HS-27A (cell line): ENCODE results near the gene WNK2.

Source experiments
- DNase-seq: peaks from one replicate; pipeline ENCODE4 v3.0.0-alpha.2; 2012; ENCODE audit warnings: low read depth, missing footprints

WNK2 gene

DNA sequence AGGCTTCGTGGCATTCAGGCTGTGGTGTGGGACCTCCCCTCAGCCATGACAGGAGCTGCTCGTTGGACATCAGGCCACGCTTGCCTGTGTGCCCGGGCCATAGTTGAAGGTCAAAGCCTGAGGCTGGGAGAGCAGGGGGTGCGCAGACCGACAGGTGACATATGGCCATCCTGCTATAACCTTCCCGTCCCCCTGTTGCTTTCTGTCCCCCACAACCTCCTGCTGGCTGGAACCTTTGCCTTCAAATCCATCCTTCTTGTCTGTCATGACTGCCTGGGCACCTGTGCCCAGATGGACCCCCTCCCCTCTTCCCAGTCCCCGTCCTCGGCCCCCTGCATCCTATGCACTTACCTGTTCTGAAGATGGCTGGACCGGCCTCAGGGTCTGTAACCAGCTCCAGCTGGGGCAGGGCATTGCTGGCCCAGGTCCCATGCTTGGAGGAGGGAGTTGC lies 83.2 kb downstream of the WNK2 start:
- DNase-seq, result no peak

DNA sequence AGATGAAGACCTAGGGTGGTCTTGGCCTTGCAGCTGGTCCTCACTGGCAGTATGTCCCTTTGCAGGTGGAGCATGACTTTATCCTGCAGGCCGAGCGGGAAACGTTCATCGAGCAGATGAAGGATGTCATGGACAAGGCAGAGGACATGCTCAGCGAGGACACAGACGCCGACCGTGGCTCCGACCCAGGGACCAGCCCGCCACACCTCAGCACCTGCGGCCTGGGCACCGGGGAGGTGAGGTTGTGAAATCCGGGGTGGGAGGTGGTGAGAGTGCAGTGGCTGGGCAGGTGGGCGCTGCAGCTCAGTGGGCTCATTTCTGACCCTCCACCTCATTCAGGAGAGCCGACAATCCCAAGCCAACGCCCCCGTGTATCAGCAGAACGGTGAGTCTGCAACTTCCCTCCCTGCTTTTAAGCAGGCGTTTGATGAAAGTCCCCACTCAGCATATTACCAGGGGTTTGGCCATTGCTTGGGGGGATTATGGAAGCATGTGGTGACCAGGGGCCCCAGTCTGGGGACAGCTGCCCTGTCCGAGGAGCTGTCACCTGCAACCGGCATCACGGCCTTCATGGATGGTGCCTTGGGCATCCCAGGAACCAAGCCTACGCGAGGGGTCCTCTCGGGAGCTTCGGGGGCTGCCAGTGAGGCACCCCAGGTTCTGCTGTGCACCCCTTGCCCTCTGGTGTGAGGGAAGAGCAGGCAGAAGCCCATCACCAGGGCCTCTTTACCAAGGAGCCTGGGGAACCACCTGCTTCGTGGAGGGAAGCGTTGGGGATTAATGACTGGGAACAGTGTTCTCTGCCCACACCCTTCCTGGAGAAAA lies 84.0 kb downstream of the WNK2 start:
- no peak for DNase-seq

DNA sequence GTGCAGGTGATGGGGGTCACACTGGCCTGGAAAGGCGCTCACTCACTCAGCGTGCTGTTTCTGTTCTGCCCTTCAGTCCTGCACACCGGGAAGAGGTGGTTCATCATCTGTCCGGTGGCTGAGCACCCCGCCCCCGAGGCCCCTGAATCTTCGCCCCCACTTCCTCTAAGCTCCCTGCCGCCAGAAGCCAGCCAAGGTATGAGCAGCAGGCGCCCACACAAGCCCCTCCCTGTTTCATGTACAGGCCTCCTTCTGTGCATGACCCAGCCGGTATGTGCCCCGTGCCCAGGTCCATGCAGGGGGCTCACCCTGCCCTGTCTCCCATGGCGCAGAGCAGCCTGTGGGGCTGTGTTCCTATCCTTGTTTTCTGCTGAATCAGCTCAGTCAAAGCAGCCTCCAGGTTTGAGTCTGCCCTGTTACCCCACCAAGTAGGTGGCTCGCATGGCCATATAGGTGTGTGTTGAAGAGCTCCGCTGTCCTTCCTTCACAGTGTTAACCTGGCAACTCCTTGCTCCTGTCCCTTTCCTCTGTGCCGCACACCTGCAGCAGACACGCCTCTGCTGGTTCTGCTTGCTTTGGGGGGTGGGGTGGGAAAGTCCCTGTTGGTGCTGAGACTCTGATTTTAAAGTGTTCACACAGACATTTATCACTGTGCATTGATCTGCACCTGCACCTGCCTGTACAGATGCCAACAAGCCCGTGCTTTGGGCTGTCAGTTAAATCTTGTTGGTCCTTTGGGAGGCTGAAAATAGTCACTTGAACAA lies 84.8 kb downstream of the WNK2 start:
- DNase-seq, result no peak

DNA sequence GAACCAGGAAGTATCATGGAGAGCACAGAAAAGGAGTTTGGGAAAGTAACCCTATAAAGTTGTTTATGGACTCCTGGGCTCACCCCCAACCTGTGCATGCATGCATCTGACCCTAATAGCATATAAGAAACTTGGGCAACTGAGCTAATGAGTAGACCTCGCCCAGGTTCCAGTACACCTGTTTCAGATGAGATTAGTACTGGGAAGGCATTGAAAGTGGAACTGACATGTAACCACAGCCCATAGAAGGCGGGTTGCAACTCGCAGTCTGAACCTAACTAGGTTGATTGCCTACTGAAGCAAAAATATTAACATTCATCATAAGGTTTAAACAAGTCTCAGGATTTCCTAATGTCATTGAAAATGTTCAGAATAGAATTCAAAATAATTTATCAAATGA lies 87.0 kb downstream of the WNK2 start:
- no peak for DNase-seq

DNA sequence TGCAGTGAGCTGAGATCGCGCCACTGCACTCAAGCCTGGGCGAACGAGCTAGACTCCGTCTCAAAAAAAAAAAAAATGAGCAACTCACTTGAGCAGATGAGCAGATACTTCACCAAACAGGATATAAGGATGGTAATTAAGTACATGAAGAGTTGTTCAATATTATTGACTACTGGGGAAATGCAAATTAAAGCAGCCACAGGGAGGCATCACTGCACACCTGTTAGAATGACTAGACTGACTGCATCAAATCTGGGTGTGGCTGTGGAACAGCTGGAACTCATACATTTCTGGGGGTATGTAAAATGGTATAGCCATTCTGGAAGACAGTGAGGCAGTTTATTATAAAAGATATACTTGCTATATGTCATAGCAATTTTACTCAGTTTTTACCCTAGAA lies 93.0 kb downstream of the WNK2 start:
- no peak for DNase-seq

DNA sequence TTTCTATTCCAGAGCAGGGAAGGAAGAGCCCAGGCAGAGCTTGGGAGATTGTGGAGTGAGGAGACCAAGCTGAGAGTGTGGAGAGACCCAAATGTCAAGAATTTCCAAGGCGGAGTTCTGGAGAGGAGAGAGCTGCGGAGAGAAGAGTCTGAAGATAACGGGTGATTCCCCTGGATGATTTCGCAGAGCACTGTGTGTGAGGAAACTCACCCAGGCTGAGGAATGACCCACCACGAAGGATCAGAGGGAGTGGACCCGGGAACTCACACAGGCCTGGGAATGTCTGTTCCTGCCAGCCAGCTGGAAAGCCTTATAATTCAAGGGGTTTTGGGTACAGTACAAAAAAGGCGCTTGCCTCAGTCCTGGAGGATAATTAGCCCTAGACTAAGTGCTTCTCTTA lies 94.2 kb downstream of the WNK2 start:
- no peak for DNase-seq

DNA sequence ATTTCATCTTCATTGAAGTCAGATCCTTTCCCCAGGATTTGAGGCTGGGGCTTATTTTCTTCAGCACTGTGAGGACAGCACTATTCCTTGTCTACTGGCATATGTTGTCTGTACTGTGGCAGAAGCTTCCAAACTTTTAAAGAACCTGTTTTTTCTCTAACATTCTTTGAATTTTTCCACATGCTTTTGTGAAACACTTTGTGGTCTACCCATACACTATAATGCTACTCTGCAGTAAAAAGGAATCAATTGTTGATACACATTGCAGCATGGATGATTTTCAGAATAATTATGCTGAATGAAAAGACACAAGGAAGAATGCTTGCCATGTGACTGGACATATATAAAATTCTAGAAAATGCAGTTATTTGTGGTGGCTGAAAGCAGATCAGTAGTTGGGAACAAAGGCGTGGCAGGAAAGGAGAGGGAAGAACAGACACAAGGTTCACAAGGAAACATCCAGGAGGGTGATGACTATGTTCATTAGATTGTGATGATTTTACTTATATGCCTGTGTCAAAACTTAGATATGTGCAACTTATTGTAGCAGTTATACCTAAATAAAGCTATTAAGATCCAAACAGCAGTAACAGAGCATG lies 96.8 kb downstream of the WNK2 start:
- DNase-seq, result no peak

DNA sequence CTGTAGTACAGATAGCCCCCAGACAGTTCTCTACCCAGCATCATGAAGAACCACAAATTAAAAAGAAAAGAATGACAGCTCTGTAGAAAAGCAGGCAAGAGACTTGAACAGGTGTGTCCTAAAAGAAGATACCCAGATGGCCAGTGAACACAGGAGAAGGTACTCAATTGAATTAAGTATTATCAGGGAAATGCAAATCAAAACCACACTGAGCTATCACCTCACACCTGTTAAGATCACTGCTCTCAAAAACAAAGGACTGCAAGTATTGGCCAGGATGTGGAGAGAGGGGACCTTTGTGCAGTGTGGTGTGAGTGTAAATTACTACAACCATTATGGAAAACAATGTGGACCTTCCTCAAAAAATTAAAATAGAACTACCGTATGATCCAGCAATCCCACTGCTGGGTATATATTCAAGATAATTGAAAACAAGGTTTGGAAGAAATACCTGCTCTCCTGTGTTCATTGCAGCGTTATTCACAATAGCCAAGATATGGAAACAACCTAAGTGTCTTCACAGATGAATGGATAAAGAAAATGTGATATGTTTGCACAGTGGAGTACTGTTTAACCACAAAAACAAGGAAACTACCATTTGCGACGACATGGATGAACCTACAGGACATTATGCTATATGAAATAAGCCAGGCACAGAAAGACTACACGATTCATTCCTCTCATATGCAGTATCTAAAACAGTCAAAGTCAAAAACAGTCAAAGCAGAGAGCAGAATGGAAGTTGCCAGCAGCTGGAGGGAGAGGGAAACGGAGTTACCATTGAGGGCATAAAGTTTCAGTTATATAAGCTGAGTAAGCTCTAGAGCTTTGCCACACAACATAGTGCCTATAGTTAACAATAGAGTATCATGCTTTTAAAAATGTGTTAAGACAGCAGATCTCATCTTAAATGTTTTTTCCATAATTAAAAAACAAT lies 102.6 kb downstream of the WNK2 start:
- no peak for DNase-seq

DNA sequence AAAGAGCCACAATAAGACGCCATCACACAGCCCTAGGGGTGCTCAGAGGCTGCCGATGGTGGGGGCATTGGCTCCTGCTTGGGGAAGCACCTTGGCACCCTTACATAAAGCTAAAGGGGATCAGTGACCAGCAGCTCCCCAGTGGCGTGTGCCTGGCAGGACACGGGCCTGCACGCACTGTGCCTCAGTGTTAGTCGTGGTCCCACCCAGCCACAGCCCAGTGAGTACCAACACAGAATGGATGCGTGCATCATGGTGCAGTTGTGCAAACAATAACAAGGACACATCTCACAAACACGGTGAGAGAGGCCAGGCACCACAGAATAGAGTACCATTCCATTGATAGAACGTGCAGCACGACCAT lies 103.2 kb downstream of the WNK2 start:
- DNase-seq, result no peak

DNA sequence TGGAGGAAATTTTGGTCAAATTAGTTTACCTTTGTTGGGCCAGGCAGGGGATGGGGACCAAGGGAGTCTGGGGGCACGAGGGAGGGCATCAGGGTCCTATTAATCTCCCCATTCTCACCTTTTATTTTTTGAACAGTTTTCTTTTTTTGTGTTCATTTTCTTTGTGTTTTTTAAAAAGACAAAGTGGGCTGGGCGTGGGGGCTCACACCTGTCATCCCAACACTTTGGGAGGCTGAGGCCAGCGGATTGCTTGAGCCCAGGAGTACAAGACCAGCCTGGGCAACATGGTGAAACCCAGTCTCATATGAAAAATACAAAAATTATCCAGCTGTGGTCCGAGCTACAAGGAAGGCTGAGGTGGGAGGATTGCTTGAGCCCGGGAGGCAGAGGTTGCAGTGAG lies 103.7 kb downstream of the WNK2 start:
- no peak for DNase-seq

DNA sequence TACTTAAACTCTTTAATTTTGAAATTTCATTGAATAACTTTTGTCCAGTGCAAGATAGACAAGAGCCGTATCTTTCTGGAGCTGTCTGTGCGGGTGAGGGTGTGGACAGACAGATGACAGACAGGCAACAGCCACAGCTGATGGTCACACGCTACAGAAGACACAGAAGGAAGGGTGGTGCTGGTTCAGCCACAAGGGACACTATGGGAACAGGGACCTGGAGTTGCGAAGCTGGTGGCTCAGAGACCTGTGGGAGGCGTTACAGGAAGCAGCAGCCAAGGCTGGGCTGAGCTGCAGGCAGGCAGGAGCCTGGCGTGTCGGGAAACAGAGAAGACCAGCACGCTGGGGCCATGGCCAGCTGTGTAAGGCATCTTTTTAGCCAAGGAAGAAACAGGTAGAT lies 104.4 kb downstream of the WNK2 start:
- no peak for DNase-seq

DNA sequence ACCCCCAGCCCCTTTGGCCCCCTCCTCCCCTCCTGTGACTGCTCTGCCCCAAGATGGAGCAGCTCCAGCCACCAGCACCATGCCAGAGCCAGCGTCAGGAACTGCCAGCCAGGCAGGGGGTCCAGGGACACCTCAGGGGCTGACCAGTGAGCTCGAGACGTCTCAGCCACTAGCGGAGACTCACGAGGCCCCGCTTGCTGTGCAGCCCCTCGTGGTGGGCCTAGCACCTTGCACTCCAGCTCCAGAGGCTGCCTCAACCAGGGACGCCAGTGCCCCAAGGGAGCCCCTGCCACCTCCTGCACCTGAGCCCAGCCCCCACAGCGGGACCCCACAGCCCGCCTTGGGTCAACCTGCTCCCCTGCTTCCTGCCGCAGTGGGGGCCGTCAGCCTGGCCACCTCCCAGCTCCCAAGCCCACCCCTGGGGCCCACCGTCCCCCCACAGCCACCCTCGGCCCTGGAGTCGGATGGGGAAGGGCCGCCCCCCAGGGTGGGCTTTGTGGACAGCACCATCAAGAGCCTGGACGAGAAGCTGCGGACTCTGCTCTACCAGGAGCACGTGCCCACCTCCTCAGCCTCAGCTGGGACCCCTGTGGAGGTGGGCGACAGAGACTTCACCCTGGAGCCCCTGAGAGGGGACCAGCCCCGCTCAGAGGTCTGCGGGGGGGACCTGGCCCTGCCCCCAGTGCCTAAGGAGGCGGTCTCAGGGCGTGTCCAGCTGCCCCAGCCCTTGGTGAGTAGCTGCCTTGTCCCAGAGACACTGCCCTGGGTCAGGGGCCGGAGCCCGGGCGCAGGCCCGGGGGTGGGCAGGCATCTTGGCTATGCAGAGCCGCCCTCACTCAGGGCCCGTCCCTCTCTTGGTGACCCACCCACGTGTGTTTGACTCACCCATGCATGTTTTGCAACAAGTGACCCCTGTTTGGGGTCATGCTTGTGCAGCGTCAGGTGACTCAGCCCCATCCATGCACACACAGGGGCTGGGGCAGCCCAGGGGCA lies 105.2 kb downstream of the WNK2 start:
- no peak for DNase-seq

DNA sequence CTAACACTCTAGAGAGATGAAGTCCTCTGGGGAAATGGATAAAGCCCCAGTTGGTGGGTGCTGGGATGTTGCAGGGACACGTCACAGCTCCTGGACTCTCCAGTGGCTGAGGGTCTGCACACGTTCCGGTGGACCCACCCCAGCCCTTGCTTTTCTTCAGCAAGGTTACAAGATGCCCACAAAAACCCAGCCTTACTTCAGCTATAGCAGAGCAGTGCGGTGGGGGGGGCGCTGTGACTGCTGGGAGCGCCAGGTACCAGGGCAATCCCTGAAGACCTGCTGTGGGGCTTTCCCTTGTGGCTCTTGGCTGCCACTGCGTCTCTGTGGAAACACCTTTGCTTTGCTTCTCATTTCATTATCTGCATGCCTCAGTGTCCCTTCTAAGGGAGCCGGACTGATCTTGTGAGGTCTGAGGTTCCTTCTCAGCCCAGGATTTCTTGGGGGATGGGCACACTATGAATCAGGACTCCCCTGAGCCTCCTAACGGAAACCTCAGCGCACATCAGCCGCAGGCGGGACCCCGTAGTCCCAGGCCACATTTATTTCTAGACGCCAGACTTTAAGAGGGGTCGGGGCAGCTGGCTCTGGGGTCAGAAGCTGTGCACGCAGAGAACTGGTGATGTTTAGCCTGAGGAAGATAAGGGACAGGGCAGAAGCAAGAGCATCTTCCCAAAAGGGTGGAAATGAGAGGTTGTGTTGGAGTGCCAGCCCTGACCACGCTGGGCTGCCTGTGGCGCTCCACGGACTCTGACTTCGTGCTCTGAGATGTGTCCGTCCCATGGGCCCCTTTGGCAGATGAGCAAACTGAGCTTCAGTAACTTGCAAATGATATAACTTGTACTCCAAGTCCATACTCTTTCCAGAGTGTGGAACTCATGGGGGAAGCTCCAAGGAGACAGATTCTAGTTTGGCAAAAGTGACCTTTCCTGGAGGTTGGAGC lies 106.8 kb downstream of the WNK2 start:
- no peak for DNase-seq

DNA sequence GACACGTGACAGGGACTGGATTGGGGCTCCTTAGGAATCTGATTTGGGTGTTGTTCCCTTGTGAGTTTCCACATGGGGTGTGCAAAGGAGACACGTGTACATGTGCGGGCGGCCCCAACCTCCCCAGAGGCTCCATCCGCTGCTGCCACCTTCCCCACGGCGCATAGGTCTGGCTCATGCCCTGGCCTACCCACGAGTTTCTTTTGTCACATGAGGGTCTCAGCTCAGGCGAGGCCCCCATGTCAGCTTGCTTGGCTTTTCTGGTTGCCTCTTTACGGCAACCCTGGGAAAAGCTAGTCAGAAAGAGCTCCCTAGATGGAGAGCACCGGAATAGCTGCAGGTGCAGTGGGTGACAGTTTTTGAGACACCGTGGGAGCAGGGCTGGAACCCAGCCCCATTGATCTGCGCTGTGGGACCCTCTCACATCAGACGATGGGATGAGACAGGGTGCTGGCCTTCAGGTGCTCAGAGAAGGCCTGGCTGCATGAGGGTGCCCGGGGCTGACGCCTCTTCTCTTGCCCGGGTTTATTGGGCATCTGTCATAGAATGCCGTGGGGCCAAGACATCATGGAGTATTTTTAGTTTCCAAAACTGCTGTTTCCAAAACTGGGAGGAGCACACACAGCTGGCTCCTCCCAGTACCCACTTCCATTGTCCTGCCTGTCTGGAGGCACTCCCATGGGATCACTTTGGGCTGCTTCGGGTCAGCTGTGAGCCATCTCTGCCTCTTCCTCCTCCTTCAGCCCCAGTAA lies 107.8 kb downstream of the WNK2 start:
- DNase-seq, result no peak

DNA sequence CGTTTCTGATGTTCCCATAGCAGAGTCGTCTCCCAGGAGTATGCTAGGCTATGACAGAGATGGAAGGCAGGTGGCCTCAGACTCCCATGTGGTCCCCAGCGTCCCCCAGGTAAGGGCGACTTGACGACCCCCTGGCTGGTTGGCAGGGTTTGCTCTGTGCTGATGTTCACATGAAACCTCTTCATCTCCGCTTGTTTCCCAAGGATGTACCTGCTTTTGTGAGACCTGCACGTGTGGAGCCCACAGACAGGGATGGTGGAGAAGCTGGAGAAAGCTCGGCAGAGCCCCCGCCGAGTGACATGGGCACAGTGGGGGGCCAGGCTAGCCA lies 108.3 kb downstream of the WNK2 start:
- DNase-seq, result no peak

DNA sequence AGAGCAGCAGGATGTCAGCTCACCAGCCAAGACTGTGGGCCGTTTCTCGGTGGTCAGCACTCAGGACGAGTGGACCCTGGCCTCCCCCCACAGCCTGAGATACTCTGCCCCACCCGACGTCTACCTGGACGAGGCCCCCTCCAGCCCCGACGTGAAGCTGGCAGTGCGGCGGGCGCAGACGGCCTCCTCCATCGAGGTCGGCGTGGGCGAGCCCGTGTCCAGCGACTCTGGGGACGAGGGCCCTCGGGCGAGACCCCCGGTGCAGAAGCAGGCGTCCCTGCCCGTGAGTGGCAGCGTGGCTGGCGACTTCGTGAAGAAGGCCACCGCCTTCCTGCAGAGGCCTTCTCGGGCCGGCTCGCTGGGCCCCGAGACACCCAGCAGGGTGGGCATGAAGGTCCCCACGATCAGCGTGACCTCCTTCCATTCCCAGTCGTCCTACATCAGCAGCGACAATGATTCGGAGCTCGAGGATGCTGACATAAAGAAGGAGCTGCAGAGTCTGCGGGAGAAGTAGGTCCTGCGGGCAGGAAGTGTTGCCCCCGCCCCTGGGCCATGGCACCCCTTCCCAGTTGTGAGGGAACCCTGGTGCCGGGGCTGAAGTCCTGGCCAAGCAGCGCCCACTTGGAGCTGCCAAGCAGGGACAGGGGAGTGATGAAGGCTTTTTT lies 108.9 kb downstream of the WNK2 start:
- DNase-seq, result no peak

DNA sequence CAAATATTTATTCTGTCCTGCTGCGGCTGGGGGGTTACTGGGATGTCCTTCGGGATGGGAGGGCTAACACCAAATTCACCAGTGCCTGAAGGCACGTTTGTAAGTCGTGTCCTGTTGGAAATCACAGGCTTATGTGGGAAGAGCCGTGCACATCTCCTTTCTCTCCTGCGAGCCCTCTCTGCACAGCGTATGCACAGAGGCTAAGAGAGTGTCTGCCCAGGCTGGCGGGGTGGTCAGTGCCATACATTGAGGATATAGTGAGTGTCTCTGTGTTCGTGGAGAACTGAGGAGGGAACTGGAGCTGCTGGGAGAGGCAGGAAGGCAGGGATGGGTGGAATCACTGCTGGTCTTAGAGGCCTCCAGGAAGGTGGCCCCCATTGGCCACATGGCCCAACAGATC lies 110.1 kb downstream of the WNK2 start:
- DNase-seq, result no peak

DNA sequence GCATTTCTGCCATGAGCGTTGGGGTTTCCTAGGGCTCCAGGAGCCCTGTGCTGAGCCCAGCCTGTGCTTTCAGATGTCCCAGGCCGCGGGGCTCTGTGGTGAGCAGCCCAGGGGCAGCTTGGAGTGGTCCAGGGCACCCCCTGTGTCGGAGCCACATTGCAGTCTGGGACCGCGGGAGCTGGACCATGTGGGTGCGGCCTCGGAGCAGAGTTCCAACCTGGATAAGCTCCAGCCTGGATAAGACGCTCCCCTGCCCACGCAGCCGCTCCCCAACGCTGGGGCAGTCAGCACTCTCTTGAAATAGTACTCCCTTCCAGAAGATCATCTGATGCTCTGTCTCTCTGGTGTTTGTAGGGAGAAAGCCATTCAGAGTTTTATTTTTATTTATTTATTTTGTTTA lies 111.1 kb downstream of the WNK2 start:
- no peak for DNase-seq
